Body of pancreas (tissue), 4 donors: Measurements from ENCODE around the gene C9orf43.

Experiments
- CTCF ChIP-seq, 7 experiments: fragments of 450-650 bp in 4 of 7; fragments of 200-600 bp in 3 of 7; sonication (generic) in 3 of 7; IDR thresholded peaks; one replicate each; pipeline ENCODE4 v1.5.1; 2016 to 2019; ENCODE audit warnings: antibody characterized with exemption in 7 of 7
- POLR2A ChIP-seq, 3 donors: fragments of 450-650 bp; IDR thresholded peaks; one replicate each; pipeline ENCODE4 v1.6.1; 2016; ENCODE audit warnings: antibody characterized with exemption in 3 of 3, mild to moderate bottlenecking in 2 of 3

GRCh38 chr9:113363336-113363735 is 47.2 kb upstream of the C9orf43 start:
- TF ChIP-seq CTCF (IDR thresholded peaks at IDR 0.05): no peak
- no peak for TF ChIP-seq POLR2A (IDR thresholded peaks at IDR 0.05)
